ENCODE results near the gene OPN5. TPM values are rescaled to one million over a fixed set of nuclear protein-coding genes. Genes with fewer than 3 reads are reported as not detected.

The OPN5 gene
- total RNA-seq, 1 donor = under 0.01 TPM

- DNase-seq (ENCODE audit: low read depth) = no peak
- H3K4me3 ChIP-seq (ENCODE audit: low read depth, low read length) = no peak overlapping the region
- no peak for TF ChIP-seq CTCF (IDR thresholded peaks at IDR 0.05; ENCODE audit: insufficient read depth, low read length)
Observed at GRCh38 chr6:47844881-47845280, 63.0 kb downstream of the OPN5 start.

- TF ChIP-seq CTCF (IDR thresholded peaks at IDR 0.05; ENCODE audit: insufficient read depth, low read length) = no peak
- DNase-seq (ENCODE audit: low read depth) = no peak
- no peak overlapping the region for H3K4me3 ChIP-seq (ENCODE audit: low read depth, low read length)
Observed at GRCh38 chr6:47846752-47847151, 64.9 kb downstream of the OPN5 start.

GRCh38 chr6:47851091-47851490 lies 69.3 kb downstream of the OPN5 start:
- H3K4me3 ChIP-seq (ENCODE audit: low read depth, low read length) = no peak overlapping the region
- no peak for DNase-seq (ENCODE audit: low read depth)
- TF ChIP-seq CTCF (IDR thresholded peaks at IDR 0.05; ENCODE audit: insufficient read depth, low read length) = no peak

GRCh38 chr6:47852727-47853126 lies 70.9 kb downstream of the OPN5 start:
- DNase-seq (ENCODE audit: low read depth) = no peak
- no peak for TF ChIP-seq CTCF (IDR thresholded peaks at IDR 0.05; ENCODE audit: insufficient read depth, low read length)
- H3K4me3 ChIP-seq (ENCODE audit: low read depth, low read length) = no peak overlapping the region

GRCh38 chr6:47853766-47854165 lies 71.9 kb downstream of the OPN5 start:
- no peak overlapping the region for H3K4me3 ChIP-seq (ENCODE audit: low read depth, low read length)
- TF ChIP-seq CTCF (IDR thresholded peaks at IDR 0.05; ENCODE audit: insufficient read depth, low read length) = no peak
- DNase-seq (ENCODE audit: low read depth) = no peak

GRCh38 chr6:47854971-47855370 lies 73.1 kb downstream of the OPN5 start:
- H3K4me3 ChIP-seq (ENCODE audit: low read depth, low read length) = no peak overlapping the region
- no peak for TF ChIP-seq CTCF (IDR thresholded peaks at IDR 0.05; ENCODE audit: insufficient read depth, low read length)
- no peak for DNase-seq (ENCODE audit: low read depth)

GRCh38 chr6:47859175-47859574 lies 77.3 kb downstream of the OPN5 start:
- no peak for TF ChIP-seq CTCF (IDR thresholded peaks at IDR 0.05; ENCODE audit: insufficient read depth, low read length)
- no peak overlapping the region for H3K4me3 ChIP-seq (ENCODE audit: low read depth, low read length)

More at GRCh38 chr6:47859175-47859574, 77.3 kb downstream of the OPN5 start:
- no peak for DNase-seq (ENCODE audit: low read depth)

All from fibroblast of the aortic adventitia (primary cell).